Common myeloid progenitor, CD34-positive (primary cell): ENCODE results near the gene HSD17B7. TPM values are rescaled to one million over a fixed set of nuclear protein-coding genes. Genes with fewer than 3 reads are reported as not detected.
"Not testable (repeated sequence)": the region's sequence is repeated elsewhere in the genome, so short reads cannot be mapped to it uniquely, and the experiment has no call there.

Experiments
- CTCF ChIA-PET: fragments of 350-600 bp; sonication (Branson Sonifier 250); formaldehyde crosslinking; loops from one replicate; lab custom pipeline; 2021; ENCODE audit warnings: antibody characterized with exemption; lab: Charles Lee
- POLR2A ChIA-PET: fragments of 350-600 bp; sonication (Branson Sonifier 250); formaldehyde crosslinking; loops from one replicate; lab custom pipeline; 2021; ENCODE audit warnings: antibody characterized with exemption; lab: Charles Lee
- DNase-seq, 3 donors: peaks; one replicate each; pipeline versions ENCODE4 v3.0.0 to v3.0.0-alpha.2; 2013
- H3K27ac ChIP-seq, 2 experiments: 1 replicate in 1 of 2; 2 replicates in 1 of 2; pipeline ENCODE4 v1.7.0; 2013; ENCODE audit warnings: inconsistent platforms in 2 of 2, low read length in 2 of 2, mild to moderate bottlenecking in 2 of 2, low read depth in 1 of 2, moderate library complexity in 1 of 2; ENCODE audit not compliant: severe bottlenecking in 2 of 2, insufficient read depth in 1 of 2, poor library complexity in 1 of 2
- H3K27me3 ChIP-seq, 5 experiments: replicated peaks in 2 of 5; 1 replicate in 3 of 5; 2 replicates in 2 of 5; pipeline versions ENCODE4 v1.6.1 to v1.7.0; 2013; ENCODE audit warnings: low read length in 4 of 5, mild to moderate bottlenecking in 2 of 5, moderate library complexity in 2 of 5, inconsistent platforms in 1 of 5; ENCODE audit not compliant: insufficient read depth in 5 of 5, control insufficient read depth in 4 of 5
- H3K36me3 ChIP-seq, 4 experiments: 1 replicate in 2 of 4; 2 replicates in 2 of 4; pipeline versions ENCODE4 v1.6.1 to v1.7.0; 2013; ENCODE audit warnings: low read length in 3 of 4, control low read depth in 1 of 4, mild to moderate bottlenecking in 1 of 4; ENCODE audit not compliant: control insufficient read depth in 4 of 4, insufficient read depth in 4 of 4
- H3K4me1 ChIP-seq, 4 experiments: 1 replicate in 3 of 4; 2 replicates in 1 of 4; pipeline versions ENCODE4 v1.6.1 to v1.7.1; 2013; ENCODE audit warnings: low read length in 3 of 4, mild to moderate bottlenecking in 3 of 4, control low read depth in 1 of 4, inconsistent platforms in 1 of 4, moderate library complexity in 1 of 4; ENCODE audit not compliant: control insufficient read depth in 4 of 4, insufficient read depth in 4 of 4; ENCODE audit errors: control extremely low read depth in 1 of 4
- H3K4me3 ChIP-seq, 7 experiments: 1 replicate in 4 of 7; 2 replicates in 3 of 7; pipeline versions ENCODE4 v1.5.1 to v1.7.0; 2013; ENCODE audit warnings: mild to moderate bottlenecking in 7 of 7, low read length in 6 of 7, moderate library complexity in 6 of 7, inconsistent platforms in 2 of 7, low read depth in 2 of 7, control low read depth in 1 of 7; ENCODE audit not compliant: insufficient read depth in 4 of 7, control insufficient read depth in 1 of 7; ENCODE audit errors: extremely low read depth in 1 of 7
- H3K9me3 ChIP-seq, 5 experiments: 1 replicate in 4 of 5; 2 replicates in 1 of 5; pipeline versions ENCODE4 v1.6.1 to v1.7.1; 2013; ENCODE audit warnings: low read length in 4 of 5, mild to moderate bottlenecking in 2 of 5, inconsistent platforms in 1 of 5, low read depth in 1 of 5, moderate library complexity in 1 of 5; ENCODE audit not compliant: control insufficient read depth in 4 of 5, insufficient read depth in 2 of 5; ENCODE audit errors: control extremely low read depth in 1 of 5
- whole genome bisulfite sequencing: methylation state at CpG from one replicate; pipeline ENCODE4 v1.1.5; 2013; ENCODE audit not compliant: insufficient coverage; 5-methylcytosine and 5-hydroxymethylcytosine counted together
- polyA plus RNA-seq: library from polyadenylated mRNA; unstranded; fragments of 120-200 nt; gene quantifications from one replicate; pipeline ENCODE4 v1.2.1, GENCODE V29; 2013

Gene HSD17B7
- polyA plus RNA-seq: 25.6 TPM

- 0% methylated on average over 5 of the region's 49 CpGs for WGBS
- Histone ChIP-seq H3K27ac (peak within 1 kb of the TSS; percentile 33 to 77), H3K4me3 (peak within 1 kb of the TSS; percentile 39 to 78 (median 70))
- H3K4me1 ChIP-seq, H3K9me3 ChIP-seq, H3K27me3 ChIP-seq, CTCF ChIA-PET, H3K36me3 ChIP-seq, POLR2A ChIA-PET: not testable (repeated sequence)
- DNase-seq: peak; percentile 69 to 86 (median 77)
Measured at GRCh38 chr1:162790303-162790984, at the start of gene HSD17B7. HSD17B7 (plus strand) TSS chr1:162790702; CDS start chr1:162790801, 99 bp downstream.

GRCh38 chr1:162740755-162741154 is 49.7 kb upstream of the HSD17B7 start:
- CTCF ChIA-PET: no interaction called here
- DNase-seq: no peak
- POLR2A ChIA-PET: no interaction called here
- Histone ChIP-seq H3K27me3 (no peaks in the 10 kb centered on the region), H3K4me3 (no peak overlapping the region), H3K27ac (no peak overlapping the region), H3K4me1 (no peaks in the 10 kb centered on the region), H3K9me3 (no peaks in the 10 kb centered on the region), H3K36me3 (no peaks in the 10 kb centered on the region)
- 93% methylated on average over 2 of the region's 4 CpGs for WGBS

- CTCF ChIA-PET: no interaction called here
- Histone ChIP-seq H3K27ac (no peak overlapping the region), H3K4me3 (no peak overlapping the region), H3K36me3 (no peaks in the 10 kb centered on the region), H3K4me1 (no peaks in the 10 kb centered on the region), H3K9me3 (peaks cover 0 to 5% (median 0%) of the 10 kb centered on the region in 5 experiments), H3K27me3 (no peaks in the 10 kb centered on the region)
- DNase-seq: no peak
- WGBS: 90% methylated on average over 2 of the region's 2 CpGs
- POLR2A ChIA-PET: no interaction called here
Measured at GRCh38 chr1:162741574-162741973, 48.9 kb upstream of the HSD17B7 start.

- H3K27ac ChIP-seq, DNase-seq, H3K9me3 ChIP-seq, H3K36me3 ChIP-seq, H3K27me3 ChIP-seq, H3K4me3 ChIP-seq, CTCF ChIA-PET, POLR2A ChIA-PET, H3K4me1 ChIP-seq: not testable (repeated sequence)
- WGBS: 97% methylated on average over 14 of the region's 14 CpGs
Measured at GRCh38 chr1:162746264-162746942, 44.1 kb upstream of the HSD17B7 start.

GRCh38 chr1:162753001-162753658 is 37.4 kb upstream of the HSD17B7 start:
- Histone ChIP-seq H3K27ac (no peak overlapping the region), H3K4me1 (peaks cover 0 to 10% (median under 1%) of the 10 kb centered on the region in 4 experiments), H3K9me3 (no peaks in the 10 kb centered on the region), H3K4me3 (no peak overlapping the region), H3K27me3 (no peaks in the 10 kb centered on the region), H3K36me3 (no peaks in the 10 kb centered on the region)
- ChIA-PET CTCF (no interaction called here), POLR2A (no interaction called here)
- WGBS: 100% methylated on average over 1 of the region's 1 CpG
- no peak for DNase-seq

GRCh38 chr1:162753998-162754585 is 36.4 kb upstream of the HSD17B7 start:
- POLR2A ChIA-PET: no interaction called here
- Histone ChIP-seq H3K27ac (no peak overlapping the region), H3K4me1 (peaks cover 0 to 10% (median under 1%) of the 10 kb centered on the region in 4 experiments), H3K4me3 (no peak overlapping the region), H3K9me3 (no peaks in the 10 kb centered on the region), H3K27me3 (no peaks in the 10 kb centered on the region), H3K36me3 (no peaks in the 10 kb centered on the region)
- no peak for DNase-seq
- CTCF ChIA-PET: no interaction called here
- 100% methylated on average over 1 of the region's 1 CpG for WGBS
